GM18907 (cell line): ENCODE data around the gene GNAZ.

Source experiments
- ATAC-seq: cut with Tn5 transposase; IDR thresholded peaks from one replicate; pipeline ENCODE4 v1.9.1; 2021; ENCODE audit warnings: mild to moderate bottlenecking, moderate library complexity; ENCODE audit not compliant: unreplicated experiment

Gene GNAZ

GRCh38 chr22:23117891-23118646, 47.8 kb downstream of the GNAZ start:
- no peak for ATAC-seq

- no peak for ATAC-seq
These were observed 48.6 kb downstream of the GNAZ start for GRCh38 chr22:23118647-23119493.

DNA sequence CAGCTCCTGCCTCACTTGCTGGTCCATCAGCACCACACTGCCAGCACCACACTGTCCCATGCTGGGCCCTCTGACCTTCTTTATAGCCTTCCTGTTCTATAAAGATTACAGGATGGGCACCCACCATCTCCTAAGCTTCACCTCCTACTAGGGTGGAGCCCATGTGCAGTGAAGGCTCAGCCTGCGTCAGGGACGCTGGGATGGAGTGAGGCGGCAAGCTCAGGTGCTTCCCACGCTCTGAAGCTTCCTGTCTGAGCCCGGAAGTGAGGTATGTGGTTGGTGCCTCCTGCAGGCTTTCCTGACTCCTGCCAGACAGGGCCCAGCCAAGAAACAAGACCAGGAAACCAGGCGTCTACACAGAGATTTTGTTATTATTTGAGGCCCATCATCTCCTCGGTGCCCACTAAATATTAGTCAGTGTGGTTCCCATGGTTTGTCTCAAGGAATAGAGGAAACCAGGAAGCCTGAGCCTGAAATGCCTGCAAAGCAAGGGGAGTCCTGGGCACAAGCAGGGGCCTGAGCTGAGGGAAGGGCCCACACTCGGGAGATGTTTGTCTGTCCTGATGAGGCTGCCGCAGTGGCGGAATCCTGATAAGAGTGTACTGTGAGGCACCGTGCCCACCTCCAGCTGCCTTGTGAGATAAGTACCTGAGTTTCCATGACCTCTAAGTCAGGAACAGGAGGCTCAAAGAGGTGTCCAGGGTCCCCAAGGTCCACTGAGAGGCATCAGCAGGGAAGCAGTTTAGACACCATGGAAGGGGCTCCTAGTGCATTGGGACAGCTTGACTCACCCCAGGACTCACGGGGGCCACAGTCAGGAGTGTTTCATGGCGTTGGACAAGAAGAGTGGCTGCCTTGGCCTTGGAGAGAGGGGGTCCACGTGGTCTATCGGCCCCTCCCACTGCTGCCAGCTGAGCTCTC, 49.4 kb downstream of the GNAZ start:
- no peak for ATAC-seq

DNA sequence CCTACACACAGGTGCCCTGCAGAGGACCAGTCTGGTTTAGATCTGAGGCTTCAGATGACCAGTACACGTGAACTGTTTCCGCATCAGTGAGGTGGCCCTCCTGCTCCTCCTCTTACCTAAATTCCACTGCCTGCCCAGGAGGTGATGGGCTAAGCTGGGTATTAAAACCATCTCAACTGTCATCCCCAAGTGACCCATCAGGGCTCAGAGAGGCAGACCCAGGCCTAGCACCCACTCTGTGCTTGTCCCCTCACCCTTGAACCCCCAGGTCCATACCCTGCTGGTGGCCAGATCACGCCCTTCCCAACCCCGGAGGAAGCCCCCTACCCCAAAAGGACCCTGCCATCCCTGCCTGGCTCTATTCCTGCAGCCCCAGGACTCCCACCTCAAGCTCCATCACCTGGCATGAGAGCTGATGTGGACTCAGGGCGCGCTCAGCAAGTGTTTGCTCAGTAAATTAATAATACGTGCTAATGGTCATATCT, 50.1 kb downstream of the GNAZ start:
- no peak for ATAC-seq

DNA sequence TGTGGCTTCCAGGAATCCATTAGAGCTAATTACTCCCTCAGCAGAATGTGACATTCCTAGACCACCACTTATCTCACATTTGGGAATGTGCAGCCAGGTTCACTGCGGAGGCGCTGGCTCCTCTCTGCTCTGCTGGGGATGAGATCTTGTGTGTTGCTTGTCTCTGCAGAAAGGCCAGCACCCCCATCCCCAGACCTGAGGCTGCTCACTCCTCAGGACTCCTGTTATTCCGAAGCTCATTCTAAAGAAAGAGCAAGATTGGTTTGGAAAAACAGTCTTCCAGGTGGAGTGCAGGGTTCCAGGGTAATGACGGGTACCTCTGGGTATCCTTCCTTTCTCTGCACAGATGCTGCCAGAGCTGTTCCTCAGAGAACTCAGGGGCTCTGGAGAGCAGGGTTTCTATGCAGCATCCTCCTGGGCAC, 50.7 kb downstream of the GNAZ start:
- ATAC-seq = no peak

DNA sequence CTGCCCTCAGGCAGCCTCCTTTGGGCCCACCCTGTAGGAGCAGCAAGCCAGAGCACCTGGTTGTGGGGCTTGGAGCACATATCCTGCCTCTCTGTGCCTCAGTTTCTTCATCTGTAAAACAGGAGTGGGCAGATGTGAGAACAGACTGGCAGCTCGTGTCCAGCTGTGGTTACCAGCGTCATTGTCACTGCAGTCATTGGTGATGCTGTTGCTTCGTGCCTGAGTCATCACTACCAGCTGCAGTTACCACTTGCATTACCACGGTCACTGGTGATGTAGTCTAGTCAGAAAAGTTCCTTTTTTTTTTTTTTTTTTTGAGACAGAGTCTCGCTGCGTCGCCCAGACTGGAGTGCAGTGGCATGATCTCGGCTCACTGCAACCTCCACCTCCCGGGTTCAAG, 51.1 kb downstream of the GNAZ start:
- ATAC-seq = no peak

- no peak for ATAC-seq
These were observed 52.1 kb downstream of the GNAZ start for GRCh38 chr22:23122216-23122957.

GRCh38 chr22:23122992-23123803, 52.9 kb downstream of the GNAZ start:
- ATAC-seq = no peak

- no peak for ATAC-seq
These were observed 53.5 kb downstream of the GNAZ start for GRCh38 chr22:23123804-23124254.

- ATAC-seq = no peak
These were observed 54.5 kb downstream of the GNAZ start for GRCh38 chr22:23124611-23125511.

- ATAC-seq = no peak
These were observed 55.3 kb downstream of the GNAZ start for GRCh38 chr22:23125512-23126103.

DNA sequence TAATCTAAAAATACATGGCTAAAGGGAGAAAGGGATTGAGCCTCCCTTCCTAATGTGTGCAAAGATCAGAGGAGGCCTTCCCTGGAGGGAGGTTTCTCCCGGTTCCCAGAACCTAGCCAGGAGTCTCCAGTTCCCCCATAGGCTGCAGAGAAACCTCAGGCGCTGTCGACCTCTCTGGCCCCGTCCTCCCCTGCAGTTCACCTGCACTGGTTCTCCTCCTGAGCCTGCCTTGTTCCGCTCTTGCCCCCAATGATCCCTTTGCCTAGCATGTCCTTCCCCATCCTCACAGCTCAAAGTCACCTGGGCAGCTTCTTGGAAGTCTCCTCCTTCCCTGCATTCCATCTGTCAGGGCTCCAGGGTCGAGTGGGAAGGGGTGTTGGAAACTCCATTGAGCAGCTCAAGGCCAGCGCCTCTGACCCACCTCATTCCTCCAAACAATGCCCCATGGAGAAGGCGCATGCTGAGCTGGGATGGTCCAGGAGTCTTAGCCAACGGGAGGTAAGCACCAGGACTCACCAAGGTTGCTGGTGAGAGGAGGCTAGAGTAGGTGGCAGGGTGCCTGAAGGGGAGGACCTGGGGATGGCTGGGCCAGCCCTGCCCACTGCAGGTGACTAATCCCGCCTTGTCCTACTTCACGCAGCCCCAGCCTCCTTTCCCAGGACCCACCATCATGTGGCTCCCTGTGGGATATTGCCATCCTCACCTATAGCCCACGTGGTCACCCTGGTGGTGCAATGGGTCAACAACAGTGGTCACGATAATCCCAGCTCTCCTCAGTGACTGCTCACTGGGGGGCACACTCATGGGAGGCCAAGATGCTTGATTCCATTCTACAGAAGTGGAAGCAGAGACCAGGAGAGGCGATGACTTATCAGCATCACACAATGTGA, 56.1 kb downstream of the GNAZ start:
- no peak for ATAC-seq

DNA sequence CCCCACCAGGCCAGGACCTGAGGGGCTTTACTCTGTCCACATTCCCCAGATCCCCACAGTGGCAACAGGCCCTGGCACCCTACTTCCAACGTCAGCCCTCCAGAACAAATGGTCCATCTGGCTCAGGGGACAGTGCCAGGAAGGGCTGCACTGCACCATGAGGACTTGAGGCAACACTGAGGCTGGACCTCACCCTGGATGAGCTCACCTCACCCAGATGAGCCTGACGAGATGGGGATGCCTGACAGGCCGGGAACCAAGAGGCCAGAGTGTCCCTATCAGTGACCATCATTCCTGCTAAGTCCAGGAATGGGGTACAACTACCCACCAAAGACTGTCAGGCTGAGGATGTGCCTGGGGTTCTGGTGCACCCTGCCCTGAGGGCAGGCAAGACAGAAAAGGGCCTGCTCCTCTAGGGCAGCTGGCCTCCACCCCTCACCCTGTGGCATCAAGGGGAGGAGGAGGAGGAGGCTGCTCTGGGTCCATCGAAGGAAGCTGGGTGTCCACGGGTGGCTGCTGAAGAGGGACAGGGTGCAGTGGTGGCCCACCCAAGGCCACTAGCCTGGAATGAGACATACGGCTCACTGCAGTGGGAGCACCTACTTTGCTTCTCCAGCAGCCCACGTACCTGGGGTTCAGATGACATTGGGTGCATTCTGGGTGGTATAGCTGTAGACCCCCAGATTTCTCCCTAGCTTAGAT, 56.9 kb downstream of the GNAZ start:
- no peak for ATAC-seq

GRCh38 chr22:23127788-23128187, 57.5 kb downstream of the GNAZ start:
- no peak for ATAC-seq

DNA sequence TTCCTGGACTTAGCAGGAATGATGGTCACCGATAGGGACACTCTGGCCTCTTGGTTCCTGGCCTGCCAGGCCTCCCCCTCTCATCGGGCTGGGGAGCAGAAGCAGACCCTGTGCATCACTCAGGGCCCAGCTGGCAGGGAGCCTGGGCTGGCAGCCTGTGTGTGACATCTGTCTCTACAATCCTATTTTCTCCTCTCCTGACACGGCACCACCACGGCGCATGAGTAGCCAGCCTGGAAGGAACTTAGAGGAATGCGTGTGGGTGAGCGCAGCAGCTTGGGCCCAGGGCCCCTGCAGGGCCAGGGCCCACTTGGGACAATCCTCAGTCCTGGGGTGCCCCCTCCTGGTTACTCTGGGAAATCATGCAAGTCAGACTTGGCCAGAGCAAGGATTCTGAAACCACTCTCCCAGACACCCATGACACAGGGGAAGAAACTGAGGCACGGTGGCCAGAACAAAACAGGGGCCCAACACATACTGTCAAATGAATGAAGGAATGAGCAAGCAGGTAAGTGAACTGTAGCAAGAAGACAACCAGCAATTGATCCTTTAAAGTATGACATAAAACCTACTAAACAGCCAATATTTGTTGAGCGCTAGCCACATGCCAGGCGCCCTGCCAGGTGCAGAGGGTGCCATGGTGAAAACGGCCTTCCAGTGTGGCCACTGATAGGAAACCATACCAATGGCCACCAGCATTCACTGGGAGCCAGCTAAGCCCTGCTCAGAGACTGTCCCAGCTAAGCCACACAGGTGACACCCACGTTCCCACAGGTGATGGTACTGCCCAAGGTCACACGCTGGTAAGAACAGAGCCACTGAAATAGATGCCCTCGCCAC, 58.2 kb downstream of the GNAZ start:
- no peak for ATAC-seq
